BE2C (cell line): ENCODE measurements around the gene DCLK2.

Source experiments
- DNase-seq: peaks from one replicate; pipeline ENCODE4 v3.0.0-alpha.2; 2020
- H3K27me3 ChIP-seq: fragments of 250-450 bp; sonication (Bioruptor Pico); 2 replicates; pipeline ENCODE4 v1.5.1; 2020; ENCODE audit warnings: mild to moderate bottlenecking
- H3K36me3 ChIP-seq: fragments of 250-450 bp; sonication (Bioruptor Pico); 2 replicates; pipeline ENCODE4 v1.5.1; 2020; ENCODE audit warnings: mild to moderate bottlenecking
- H3K4me1 ChIP-seq: fragments of 250-450 bp; sonication (Bioruptor Pico); 2 replicates; pipeline ENCODE4 v1.5.1; 2020
- H3K4me3 ChIP-seq: 2 replicates; pipeline ENCODE4 v1.5.1; 2011; ENCODE audit warnings: low read depth, low read length
- H3K9me3 ChIP-seq: fragments of 250-450 bp; sonication (Bioruptor Pico); 2 replicates; pipeline ENCODE4 v1.5.1; 2020
- CTCF ChIP-seq: IDR thresholded peaks from 2 replicates; pipeline ENCODE4 v1.5.1; 2012; ENCODE audit warnings: mild to moderate bottlenecking, low read depth, low read length

The DCLK2 gene

GRCh38 chr4:150258569-150258968, 180.3 kb downstream of the DCLK2 start:
- Histone ChIP-seq H3K27me3 (no peaks in the 10 kb centered on the region), H3K4me1 (no peaks in the 10 kb centered on the region), H3K9me3 (no peaks in the 10 kb centered on the region), H3K36me3 (peaks cover 13% of the 10 kb centered on the region), H3K4me3 (no peak overlapping the region)
- DNase-seq: no peak
- TF ChIP-seq CTCF: no peak

GRCh38 chr4:150259861-150260567, 181.8 kb downstream of the DCLK2 start:
- no peak overlapping the region for H3K4me3 ChIP-seq
- H3K9me3 ChIP-seq: no peaks in the 10 kb centered on the region
- TF ChIP-seq CTCF: no peak; the same call in 1 of the 2 replicates
- DNase-seq: no peak
- H3K36me3 ChIP-seq: peaks cover 27% of the 10 kb centered on the region
- H3K4me1 ChIP-seq: no peaks in the 10 kb centered on the region
- no peaks in the 10 kb centered on the region for H3K27me3 ChIP-seq

- H3K9me3 ChIP-seq: no peaks in the 10 kb centered on the region
- no peaks in the 10 kb centered on the region for H3K4me1 ChIP-seq
- no peak overlapping the region for H3K4me3 ChIP-seq
- DNase-seq: no peak
- TF ChIP-seq CTCF: no peak
- no peaks in the 10 kb centered on the region for H3K27me3 ChIP-seq
- peaks cover 43% of the 10 kb centered on the region for H3K36me3 ChIP-seq
These were observed 183.3 kb downstream of the DCLK2 start for GRCh38 chr4:150261571-150261970.

- no peaks in the 10 kb centered on the region for H3K9me3 ChIP-seq
- peaks cover 51% of the 10 kb centered on the region for H3K36me3 ChIP-seq
- H3K4me1 ChIP-seq: no peaks in the 10 kb centered on the region
- DNase-seq: no peak
- H3K27me3 ChIP-seq: no peaks in the 10 kb centered on the region
- H3K4me3 ChIP-seq: no peak overlapping the region
- no peak for TF ChIP-seq CTCF
These were observed 184.4 kb downstream of the DCLK2 start for GRCh38 chr4:150262611-150263010.

- no peaks in the 10 kb centered on the region for H3K9me3 ChIP-seq
- TF ChIP-seq CTCF: no peak
- H3K36me3 ChIP-seq: peaks cover 57% of the 10 kb centered on the region
- no peak for DNase-seq
- no peak overlapping the region for H3K4me3 ChIP-seq
- H3K27me3 ChIP-seq: no peaks in the 10 kb centered on the region
- no peaks in the 10 kb centered on the region for H3K4me1 ChIP-seq
These were observed 186.4 kb downstream of the DCLK2 start for GRCh38 chr4:150264595-150265161.

- Histone ChIP-seq H3K9me3 (no peaks in the 10 kb centered on the region), H3K36me3 (peaks cover 68% of the 10 kb centered on the region), H3K27me3 (no peaks in the 10 kb centered on the region), H3K4me1 (no peaks in the 10 kb centered on the region), H3K4me3 (no peak overlapping the region)
- no peak for TF ChIP-seq CTCF
- DNase-seq: no peak
These were observed 187.6 kb downstream of the DCLK2 start for GRCh38 chr4:150265806-150266205.
